Pancreas (tissue), 10 donors: ENCODE results near the gene ORC2. TPM values are rescaled to one million over a fixed set of nuclear protein-coding genes. Genes with fewer than 3 reads are reported as not detected.

Experiments
- ATAC-seq, 4 donors: fragments of 200-7000 bp; cut with Tn5 transposase; one replicate each; pipeline versions ENCODE4 v1.8.0 to v1.9.1; 2020; ENCODE audit warnings: mild to moderate bottlenecking in 4 of 4, moderate library complexity in 4 of 4
- DNase-seq, 6 donors: peaks; one replicate each; pipeline ENCODE4 v3.0.0-alpha.2; 2020
- FAIRE-seq: peaks from 2 replicates; lab custom pipeline; 2012; peaks lifted over from hg19 to GRCh38; lab: Jason Lieb, UNC
- H3K27ac ChIP-seq, 4 donors: fragments of 200-600 bp; sonication (generic); 1 replicate in 3 of 4; 2 replicates in 1 of 4; pipeline versions ENCODE4 v1.5.0 to v1.8.0; 2020
- H3K27me3 ChIP-seq, 4 donors: fragments of 200-600 bp; one replicate each; pipeline ENCODE4 v1.8.0; 2021
- H3K36me3 ChIP-seq, 3 donors: fragments of 200-600 bp; sonication (generic) in 1 of 3; one replicate each; pipeline versions ENCODE4 v1.5.0 to v1.8.0; 2020 to 2021
- H3K4me1 ChIP-seq, 3 donors: fragments of 200-600 bp; one replicate each; pipeline ENCODE4 v1.8.0; 2021
- H3K4me3 ChIP-seq, 4 donors: fragments of 200-600 bp; sonication (generic) in 2 of 4; one replicate each; pipeline versions ENCODE4 v1.5.0 to v1.8.0; 2020 to 2021
- H3K9me3 ChIP-seq, 4 donors: fragments of 200-600 bp; one replicate each; pipeline ENCODE4 v1.8.0; 2021
- WGBS, 2 donors: extraction: QIAGEN DNeasy Blood & Tissue Kit; methylation state at CpG; one replicate each; pipeline ENCODE4 v1.1.7; 2013; 5-methylcytosine and 5-hydroxymethylcytosine counted together
- intact Hi-C, 3 donors: fragments of 100-400 bp; cut with DNase I; formaldehyde crosslinking; loops; one replicate each; pipeline versions ENCODE4 v1.11.1 to v1.14.2; 2022
- polyA plus RNA-seq, 2 donors: library from polyadenylated mRNA; stranded (reverse); fragments of 200-250 nt; gene quantifications; one replicate each; pipeline ENCODE4 v1.2.3, GENCODE V29; 2013
- total RNA-seq, 6 donors: library from RNA; stranded (reverse); fragmentation: NEBNext Ultra II Directional in 4 of 6; extraction: Animal tissue kit (Norgen Biotek cat#: 25700) in 4 of 6; gene quantifications; one replicate each; pipeline versions ENCODE4 v1.2.1 to v1.2.4, GENCODE V29; 2021 to 2023
- TF ChIP-seq, protein P1 (sequence below), 4 donors: fragments of 200-600 bp; sonication (generic) in 3 of 4; IDR thresholded peaks; one replicate each; pipeline versions ENCODE4 v1.5.0 to v1.8.0; 2021; ENCODE audit warnings: antibody characterized with exemption in 4 of 4
- donor health status: healthy with polysubstance abuse.
- donor health status: DM: no; HTN: no; CAD: no; lungs with moderate emphysema.
- donor health status: DM: no; HTN: no; CAD: no.
- donor health status: control.
- donor health status: control.
- donor health status: Bipolar disorder and iron deficiency.
- donor health status: DM: yes; HTN: yes; CAD: no.
- donor health status: DM: no; HTN: no; CAD: no.
- donor health status: DM: no; HTN: no; CAD: no.
- donor health status: DM: yes; HTN: yes; CAD: no.

Gene ORC2
- total and polyA plus RNA-seq, 8 donors, result 9.2 to 17.8 (median 13.0) TPM

DNA sequence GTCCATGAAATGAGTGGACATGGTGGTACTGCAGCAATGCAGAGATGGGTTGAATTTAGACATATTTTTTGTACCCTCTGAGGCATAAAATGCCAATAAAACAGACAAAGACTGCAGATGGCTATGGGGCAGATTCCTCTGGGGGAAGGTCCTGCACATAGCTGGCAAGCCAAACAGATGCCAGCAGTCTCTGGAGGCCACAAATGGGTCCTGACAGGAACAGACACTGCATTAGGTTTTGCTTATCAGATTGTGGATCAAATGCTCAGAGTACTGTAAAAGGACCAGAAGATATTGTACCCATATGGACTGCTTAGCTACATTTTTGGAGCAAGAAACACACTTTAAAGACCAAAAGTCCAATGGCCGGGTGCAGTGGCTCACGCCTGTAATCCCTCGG lies 40.9 kb upstream of the ORC2 start:
- DNase-seq, result no peak
- WGBS, 2 donors, result 94 to 97% methylated on average over 3 of the region's 3 CpGs

DNA sequence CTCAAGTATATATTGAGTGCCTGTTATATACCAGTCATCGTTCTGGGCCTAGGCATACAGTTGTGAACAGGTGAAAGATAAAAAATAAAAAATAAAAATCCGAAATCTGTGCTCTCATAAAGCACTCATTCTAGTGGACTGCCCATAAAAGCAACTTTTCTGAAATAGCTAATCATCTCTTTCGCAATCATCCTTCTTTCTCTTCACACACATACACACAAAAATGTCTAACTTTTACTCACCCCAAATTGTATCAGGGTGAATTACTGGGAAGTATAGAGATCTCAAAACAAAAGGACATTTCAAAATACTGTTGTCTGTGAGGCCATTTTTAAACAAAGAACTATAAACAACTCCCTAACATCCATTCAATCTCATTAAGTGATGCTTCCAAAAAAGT lies 29.6 kb upstream of the ORC2 start:
- no peak for ATAC-seq
- Histone ChIP-seq H3K4me1 (no peaks in the 10 kb centered on the region), H3K36me3 (peaks cover 0 to 23% (median 3%) of the 10 kb centered on the region in 3 donors), H3K27ac (no peak overlapping the region), H3K4me3 (no peak overlapping the region), H3K27me3 (no peaks in the 10 kb centered on the region), H3K9me3 (no peaks in the 10 kb centered on the region)
- no peak for DNase-seq
- 93 to 97% methylated on average over 3 of the region's 3 CpGs for WGBS, 2 donors
- TF ChIP-seq, protein P1, sequence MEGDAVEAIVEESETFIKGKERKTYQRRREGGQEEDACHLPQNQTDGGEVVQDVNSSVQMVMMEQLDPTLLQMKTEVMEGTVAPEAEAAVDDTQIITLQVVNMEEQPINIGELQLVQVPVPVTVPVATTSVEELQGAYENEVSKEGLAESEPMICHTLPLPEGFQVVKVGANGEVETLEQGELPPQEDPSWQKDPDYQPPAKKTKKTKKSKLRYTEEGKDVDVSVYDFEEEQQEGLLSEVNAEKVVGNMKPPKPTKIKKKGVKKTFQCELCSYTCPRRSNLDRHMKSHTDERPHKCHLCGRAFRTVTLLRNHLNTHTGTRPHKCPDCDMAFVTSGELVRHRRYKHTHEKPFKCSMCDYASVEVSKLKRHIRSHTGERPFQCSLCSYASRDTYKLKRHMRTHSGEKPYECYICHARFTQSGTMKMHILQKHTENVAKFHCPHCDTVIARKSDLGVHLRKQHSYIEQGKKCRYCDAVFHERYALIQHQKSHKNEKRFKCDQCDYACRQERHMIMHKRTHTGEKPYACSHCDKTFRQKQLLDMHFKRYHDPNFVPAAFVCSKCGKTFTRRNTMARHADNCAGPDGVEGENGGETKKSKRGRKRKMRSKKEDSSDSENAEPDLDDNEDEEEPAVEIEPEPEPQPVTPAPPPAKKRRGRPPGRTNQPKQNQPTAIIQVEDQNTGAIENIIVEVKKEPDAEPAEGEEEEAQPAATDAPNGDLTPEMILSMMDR (IDR thresholded peaks at IDR 0.05), result no peak
- no peak for FAIRE-seq
- intact Hi-C loops, result no loop called here

More for the DNA sequence above, 40.9 kb upstream of the ORC2 start:
- FAIRE-seq, result no peak
- Histone ChIP-seq H3K36me3 (no peaks in the 10 kb centered on the region), H3K27me3 (no peaks in the 10 kb centered on the region), H3K4me3 (no peak overlapping the region), H3K4me1 (peaks cover 6 to 15% (median 7%) of the 10 kb centered on the region in 3 donors), H3K27ac (no peak overlapping the region), H3K9me3 (no peaks in the 10 kb centered on the region)
- TF ChIP-seq, protein P1 (IDR thresholded peaks at IDR 0.05), result no peak
- intact Hi-C loops, result no loop called here
- no peak for ATAC-seq

DNA sequence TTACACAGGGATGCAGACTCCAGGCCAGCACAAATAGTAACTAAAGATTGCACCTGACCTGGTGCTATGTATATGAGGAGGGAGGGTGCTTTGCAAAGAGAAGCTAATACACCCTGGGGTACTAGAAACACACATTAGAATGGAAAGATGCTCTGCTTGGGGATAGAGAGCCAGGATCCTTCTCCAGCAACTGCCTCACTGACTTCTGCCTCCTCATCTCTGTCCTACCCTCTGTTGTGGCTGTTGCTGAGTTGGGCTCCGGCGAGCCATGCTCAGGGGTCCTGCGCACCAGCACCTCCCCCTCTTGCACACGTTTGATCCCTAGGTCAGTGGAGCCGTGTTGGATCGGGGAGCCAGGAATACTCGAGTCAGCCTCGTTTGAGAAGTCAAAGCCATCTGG lies 23.7 kb upstream of the ORC2 start:
- intact Hi-C loops, result no loop called here
- H3K4me3 ChIP-seq, result no peak overlapping the region
- 90 to 91% methylated on average over 8 of the region's 8 CpGs for WGBS, 2 donors
- no peak overlapping the region for H3K27ac ChIP-seq
- H3K9me3 ChIP-seq, result no peaks in the 10 kb centered on the region
- TF ChIP-seq, protein P1 (IDR thresholded peaks at IDR 0.05), result no peak
- peaks cover 0 to 21% (median 10%) of the 10 kb centered on the region in 3 donors for H3K36me3 ChIP-seq
- no peaks in the 10 kb centered on the region for H3K27me3 ChIP-seq
- DNase-seq, result no peak
- no peaks in the 10 kb centered on the region for H3K4me1 ChIP-seq
- no peak for ATAC-seq
- no peak for FAIRE-seq

DNA sequence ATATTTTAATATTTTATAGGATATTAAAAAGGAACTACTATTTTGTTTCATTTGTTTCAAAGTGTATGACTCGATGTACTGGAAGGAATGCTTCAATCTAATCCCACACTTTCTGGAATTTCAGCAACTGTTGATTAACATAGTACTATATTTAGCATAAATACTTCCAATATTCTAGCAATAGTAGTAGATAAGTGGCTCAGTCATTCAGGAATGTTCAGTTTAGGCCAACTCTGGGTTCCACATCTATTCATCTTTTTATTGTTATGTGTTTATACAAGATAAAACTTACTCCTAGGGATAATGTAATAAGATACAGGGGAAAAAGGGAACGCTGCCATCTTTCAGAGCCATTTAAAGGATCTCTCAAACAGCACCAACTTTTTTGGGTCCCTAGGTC lies 22.3 kb upstream of the ORC2 start:
- no peaks in the 10 kb centered on the region for H3K9me3 ChIP-seq
- H3K4me1 ChIP-seq, result no peaks in the 10 kb centered on the region
- ATAC-seq, result no peak
- no peak overlapping the region for H3K27ac ChIP-seq
- H3K4me3 ChIP-seq, result no peak overlapping the region
- no peak for FAIRE-seq
- H3K36me3 ChIP-seq, result peaks cover 0 to 18% (median 10%) of the 10 kb centered on the region in 3 donors
- TF ChIP-seq, protein P1 (IDR thresholded peaks at IDR 0.05), result no peak
- DNase-seq, result no peak
- intact Hi-C loops, result no loop called here
- WGBS, 2 donors, result 61 to 79% methylated on average over 2 of the region's 2 CpGs
- no peaks in the 10 kb centered on the region for H3K27me3 ChIP-seq

DNA sequence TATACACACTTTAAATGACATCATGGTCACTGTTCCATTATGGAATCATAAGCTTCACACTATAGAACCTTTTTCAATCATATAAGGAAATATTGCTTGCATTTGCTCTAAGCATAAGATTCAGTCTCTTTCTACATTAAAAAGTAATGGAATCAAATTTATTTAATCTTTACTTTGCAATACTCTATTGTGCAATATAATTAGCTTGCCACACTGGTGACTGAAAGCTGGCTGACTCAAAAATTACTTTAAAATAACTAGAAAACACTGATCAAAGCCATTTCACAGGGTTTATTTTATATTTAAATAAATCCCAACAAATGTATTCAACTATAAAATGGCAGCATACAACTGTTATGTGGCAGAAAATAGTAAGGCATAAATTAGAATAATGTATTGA lies 13.2 kb upstream of the ORC2 start:
- TF ChIP-seq, protein P1 (IDR thresholded peaks at IDR 0.05), result no peak
- H3K27ac ChIP-seq, result no peak overlapping the region
- no peaks in the 10 kb centered on the region for H3K27me3 ChIP-seq
- FAIRE-seq, result no peak
- no peak for ATAC-seq
- no peaks in the 10 kb centered on the region for H3K36me3 ChIP-seq
- no peaks in the 10 kb centered on the region for H3K9me3 ChIP-seq
- no peak overlapping the region for H3K4me3 ChIP-seq
- intact Hi-C loops, result no loop called here
- H3K4me1 ChIP-seq, result peaks cover 0 to 3% (median 0%) of the 10 kb centered on the region in 3 donors
- DNase-seq, result no peak
